ENCODE results near the gene RCOR1.

- TF ChIP-seq ELF4 (CRISPR knock-in tag; IDR thresholded peaks at IDR 0.05; ENCODE audit: low read depth) (no peak), CTCF (IDR thresholded peaks at IDR 0.05) (peak; percentile 58), NFE2L1 (CRISPR knock-in tag; IDR thresholded peaks at IDR 0.05) (no peak), ZNF232 (CRISPR knock-in tag; IDR thresholded peaks at IDR 0.05) (no peak), ZSCAN18 (CRISPR knock-in tag; IDR thresholded peaks at IDR 0.05) (no peak), JUN (CRISPR knock-in tag; IDR thresholded peaks at IDR 0.05) (no peak), ATF1 (CRISPR knock-in tag; IDR thresholded peaks at IDR 0.05) (no peak), CREB1 (CRISPR knock-in tag; IDR thresholded peaks at IDR 0.05) (no peak), USF2 (CRISPR knock-in tag; IDR thresholded peaks at IDR 0.05) (no peak), ZNF121 (CRISPR knock-in tag; IDR thresholded peaks at IDR 0.05) (no peak)
Observed at GRCh38 chr14:102594514-102595175, 2.2 kb downstream of the RCOR1 start.
